HG02973 (cell line): ENCODE results near the gene SORCS2.

Experiments used
- ATAC-seq: cut with Tn5 transposase; IDR thresholded peaks from one replicate; pipeline ENCODE4 v1.9.1; 2021; ENCODE audit warnings: moderate library complexity; ENCODE audit not compliant: unreplicated experiment

The SORCS2 gene

GRCh38 chr4:7747062-7747385, 554.7 kb downstream of the SORCS2 start:
- ATAC-seq = no peak

GRCh38 chr4:7747566-7747965, 555.2 kb downstream of the SORCS2 start:
- ATAC-seq = no peak

- ATAC-seq = no peak
Observed at GRCh38 chr4:7750523-7750922, 558.2 kb downstream of the SORCS2 start.

GRCh38 chr4:7750972-7751371, 558.6 kb downstream of the SORCS2 start:
- ATAC-seq = no peak

GRCh38 chr4:7752649-7753048, 560.3 kb downstream of the SORCS2 start:
- ATAC-seq = no peak

GRCh38 chr4:7753271-7753670, 560.9 kb downstream of the SORCS2 start:
- ATAC-seq = no peak

- no peak for ATAC-seq
Observed at GRCh38 chr4:7753931-7754465, 561.7 kb downstream of the SORCS2 start.

- no peak for ATAC-seq
Observed at GRCh38 chr4:7754565-7755262, 562.4 kb downstream of the SORCS2 start.

GRCh38 chr4:7755561-7755960, 563.2 kb downstream of the SORCS2 start:
- ATAC-seq = no peak

- no peak for ATAC-seq
Observed at GRCh38 chr4:7756071-7756470, 563.7 kb downstream of the SORCS2 start.

GRCh38 chr4:7756561-7757355, 564.4 kb downstream of the SORCS2 start:
- ATAC-seq = no peak

GRCh38 chr4:7757501-7758471, 565.4 kb downstream of the SORCS2 start:
- no peak for ATAC-seq

- ATAC-seq = no peak
Observed at GRCh38 chr4:7758476-7758875, 566.1 kb downstream of the SORCS2 start.

- no peak for ATAC-seq
Observed at GRCh38 chr4:7759216-7759615, 566.9 kb downstream of the SORCS2 start.

GRCh38 chr4:7759635-7760034, 567.3 kb downstream of the SORCS2 start:
- ATAC-seq = no peak

- no peak for ATAC-seq
Observed at GRCh38 chr4:7760228-7760627, 567.9 kb downstream of the SORCS2 start.

- ATAC-seq = no peak
Observed at GRCh38 chr4:7760706-7761105, 568.4 kb downstream of the SORCS2 start.

GRCh38 chr4:7761312-7761711, 569.0 kb downstream of the SORCS2 start:
- ATAC-seq = no peak

GRCh38 chr4:7761720-7762119, 569.4 kb downstream of the SORCS2 start:
- ATAC-seq = no peak

- no peak for ATAC-seq
Observed at GRCh38 chr4:7762376-7763030, 570.2 kb downstream of the SORCS2 start.

- no peak for ATAC-seq
Observed at GRCh38 chr4:7763106-7763505, 570.8 kb downstream of the SORCS2 start.
